22Rv1 (cell line): Measurements from ENCODE around the gene TM9SF3.

Experiments used
- H3K27ac ChIP-seq: fragments of 450-650 bp; 2 replicates; pipeline ENCODE4 v1.5.1; 2017
- CTCF ChIP-seq: fragments of 450-650 bp; IDR thresholded peaks from 2 replicates; pipeline ENCODE4 v1.5.1; 2017; ENCODE audit warnings: mild to moderate bottlenecking
- ZFX ChIP-seq: fragments of 450-650 bp; IDR thresholded peaks from 2 replicates; pipeline ENCODE4 v1.6.1; 2017; ENCODE audit warnings: antibody characterized with exemption, borderline replicate concordance

The TM9SF3 gene

GRCh38 chr10:96491303-96491702, 95.5 kb downstream of the TM9SF3 start:
- TF ChIP-seq ZFX: no peak
- TF ChIP-seq CTCF: peak; percentile 38
- H3K27ac ChIP-seq: no peak overlapping the region

- H3K27ac ChIP-seq: no peak overlapping the region
- TF ChIP-seq ZFX (no peak), CTCF (no peak)
Observed at GRCh38 chr10:96488161-96488935, 98.5 kb downstream of the TM9SF3 start.

- no peak for TF ChIP-seq CTCF
- H3K27ac ChIP-seq: no peak overlapping the region
Observed at GRCh38 chr10:96482815-96483588, 103.8 kb downstream of the TM9SF3 start.

GRCh38 chr10:96478355-96478754, 108.5 kb downstream of the TM9SF3 start:
- TF ChIP-seq CTCF (no peak), ZFX (no peak)
- H3K27ac ChIP-seq: no peak overlapping the region

GRCh38 chr10:96473866-96474265, 112.9 kb downstream of the TM9SF3 start:
- no peak overlapping the region for H3K27ac ChIP-seq
- TF ChIP-seq CTCF (no peak), ZFX (no peak)

- TF ChIP-seq ZFX (no peak), CTCF (peak; percentile 81)
- H3K27ac ChIP-seq: no peak overlapping the region
Observed at GRCh38 chr10:96470116-96470743, 116.6 kb downstream of the TM9SF3 start.
